Measurements from ENCODE around the gene WDPCP. TPM values are rescaled to one million over a fixed set of nuclear protein-coding genes. Genes with fewer than 3 reads are reported as not detected.
"Not testable (repeated sequence)": the region's sequence is repeated elsewhere in the genome, so short reads cannot be mapped to it uniquely, and the experiment has no call there.

WDPCP gene
- total RNA-seq, 2 donors from 2014 or later = 8.4 to 12.6 TPM

DNA sequence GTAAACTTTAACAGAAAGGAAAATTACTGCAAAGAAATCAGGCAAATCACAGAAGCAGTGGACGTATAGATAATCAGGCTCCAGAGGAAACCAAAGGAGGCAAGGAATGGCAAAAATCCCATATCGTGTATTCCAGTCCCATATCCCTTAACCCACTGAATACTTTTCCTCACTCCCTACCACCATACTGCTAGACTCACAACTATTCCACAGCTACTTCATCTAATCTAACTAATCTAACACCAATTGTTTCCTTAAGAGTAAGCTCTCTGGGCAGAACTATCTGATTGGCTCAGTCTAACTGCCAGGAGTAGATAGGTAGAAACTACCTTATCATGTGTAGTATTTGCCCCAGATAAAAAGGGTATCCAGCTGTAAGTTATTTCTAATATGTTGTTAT is 16.3 kb downstream of the WDPCP start:
- TF ChIP-seq POLR2A (IDR thresholded peaks at IDR 0.05) (no peak), POLR2AphosphoS5 (IDR thresholded peaks at IDR 0.05) (no peak)
- TF ChIP-seq, protein P1, sequence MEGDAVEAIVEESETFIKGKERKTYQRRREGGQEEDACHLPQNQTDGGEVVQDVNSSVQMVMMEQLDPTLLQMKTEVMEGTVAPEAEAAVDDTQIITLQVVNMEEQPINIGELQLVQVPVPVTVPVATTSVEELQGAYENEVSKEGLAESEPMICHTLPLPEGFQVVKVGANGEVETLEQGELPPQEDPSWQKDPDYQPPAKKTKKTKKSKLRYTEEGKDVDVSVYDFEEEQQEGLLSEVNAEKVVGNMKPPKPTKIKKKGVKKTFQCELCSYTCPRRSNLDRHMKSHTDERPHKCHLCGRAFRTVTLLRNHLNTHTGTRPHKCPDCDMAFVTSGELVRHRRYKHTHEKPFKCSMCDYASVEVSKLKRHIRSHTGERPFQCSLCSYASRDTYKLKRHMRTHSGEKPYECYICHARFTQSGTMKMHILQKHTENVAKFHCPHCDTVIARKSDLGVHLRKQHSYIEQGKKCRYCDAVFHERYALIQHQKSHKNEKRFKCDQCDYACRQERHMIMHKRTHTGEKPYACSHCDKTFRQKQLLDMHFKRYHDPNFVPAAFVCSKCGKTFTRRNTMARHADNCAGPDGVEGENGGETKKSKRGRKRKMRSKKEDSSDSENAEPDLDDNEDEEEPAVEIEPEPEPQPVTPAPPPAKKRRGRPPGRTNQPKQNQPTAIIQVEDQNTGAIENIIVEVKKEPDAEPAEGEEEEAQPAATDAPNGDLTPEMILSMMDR (IDR thresholded peaks at IDR 0.05) = no peak
- Histone ChIP-seq H3K9me3 (no peaks in the 10 kb centered on the region), H3K27ac (no peak overlapping the region), H3K4me3 (no peak overlapping the region), H3K36me3 (no peaks in the 10 kb centered on the region), H3K4me1 (replicated peaks) (no peaks in the 10 kb centered on the region), H3K27me3 (replicated peaks; ENCODE audit: insufficient read depth) (no peaks in the 10 kb centered on the region)
- DNase-seq (ENCODE audit: low spot score) = no peak
- 97% methylated on average over 2 of the region's 2 CpGs for WGBS
- intact Hi-C loops (cut with DNase I) = no loop called here

DNA sequence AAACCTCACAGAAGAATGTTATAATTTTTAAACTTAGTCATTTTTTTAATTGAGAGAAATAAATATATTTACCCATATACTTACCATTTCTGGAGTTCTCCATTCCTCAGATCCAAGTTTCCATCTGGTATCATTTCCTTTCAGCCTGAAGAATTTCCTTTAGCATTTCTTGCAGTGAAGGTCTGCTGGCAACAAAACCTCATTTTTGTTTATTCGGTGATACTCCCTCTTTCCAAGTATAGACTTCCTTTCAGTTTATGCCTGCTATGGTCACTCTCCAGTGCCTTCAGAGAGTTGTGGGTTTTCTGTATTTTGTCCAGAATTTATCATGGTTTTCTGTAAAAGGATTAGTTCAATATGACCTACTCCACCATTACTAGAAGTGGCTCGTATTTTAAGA is 17.0 kb downstream of the WDPCP start:
- Histone ChIP-seq H3K4me3 (no peak overlapping the region), H3K36me3 (no peaks in the 10 kb centered on the region), H3K9me3 (no peaks in the 10 kb centered on the region), H3K27ac (no peak overlapping the region), H3K4me1 (replicated peaks) (no peaks in the 10 kb centered on the region), H3K27me3 (replicated peaks; ENCODE audit: insufficient read depth) (no peaks in the 10 kb centered on the region)
- TF ChIP-seq, protein P1 (IDR thresholded peaks at IDR 0.05) = no peak
- TF ChIP-seq POLR2A (IDR thresholded peaks at IDR 0.05) (no peak), POLR2AphosphoS5 (IDR thresholded peaks at IDR 0.05) (no peak)
- no peak for DNase-seq (ENCODE audit: low spot score)
- intact Hi-C loops (cut with DNase I) = no loop called here
- WGBS = 89% methylated on average over 2 of the region's 2 CpGs

DNA sequence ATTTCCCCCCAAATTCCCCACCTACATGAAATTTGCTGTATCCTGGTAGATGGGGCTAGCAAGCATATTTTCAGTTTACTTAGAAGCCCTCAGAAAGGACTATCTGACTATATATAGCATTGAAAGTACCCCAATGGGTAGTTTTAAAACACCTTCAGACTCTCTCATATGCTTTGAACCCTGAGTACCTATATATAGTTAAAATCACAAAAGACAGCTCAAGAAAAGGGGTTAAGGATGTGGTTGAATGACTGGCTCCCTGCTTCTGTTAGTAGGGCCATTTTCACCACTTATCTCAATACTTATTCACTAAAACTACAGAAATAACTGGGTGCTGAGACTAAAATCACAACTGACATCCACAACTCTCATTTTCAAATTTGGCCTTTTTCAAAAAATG is 18.5 kb downstream of the WDPCP start:
- H3K27ac ChIP-seq = no peak overlapping the region
- H3K4me1 ChIP-seq (replicated peaks) = no peaks in the 10 kb centered on the region
- DNase-seq (ENCODE audit: low spot score) = no peak
- no peaks in the 10 kb centered on the region for H3K27me3 ChIP-seq (replicated peaks; ENCODE audit: insufficient read depth)
- no peak overlapping the region for H3K4me3 ChIP-seq
- intact Hi-C loops (cut with DNase I) = no loop called here
- no peak for TF ChIP-seq POLR2A (IDR thresholded peaks at IDR 0.05)
- no peaks in the 10 kb centered on the region for H3K36me3 ChIP-seq
- H3K9me3 ChIP-seq = no peaks in the 10 kb centered on the region

DNA sequence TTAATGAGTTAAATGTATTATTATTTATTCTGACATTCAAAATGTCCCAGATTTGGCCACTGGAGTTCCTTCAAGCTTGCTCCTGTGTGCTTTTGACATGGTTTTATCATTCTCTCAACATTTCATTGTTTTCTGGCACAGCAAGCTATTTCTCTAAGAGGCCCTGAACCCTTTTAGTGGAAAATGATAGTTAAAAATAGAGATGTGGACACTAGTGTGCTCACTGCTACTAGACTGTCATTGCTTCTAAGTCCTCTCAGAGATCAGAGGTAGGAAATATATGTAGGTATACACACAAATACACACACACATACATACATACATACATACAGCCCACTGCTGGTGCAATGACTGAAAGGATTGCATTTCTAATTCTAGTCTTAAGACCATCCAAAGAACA is 25.5 kb downstream of the WDPCP start:
- no peaks in the 10 kb centered on the region for H3K36me3 ChIP-seq
- H3K9me3 ChIP-seq = no peaks in the 10 kb centered on the region
- no peak overlapping the region for H3K27ac ChIP-seq
- no peak for TF ChIP-seq POLR2AphosphoS5 (IDR thresholded peaks at IDR 0.05)
- TF ChIP-seq POLR2A (IDR thresholded peaks at IDR 0.05) = no peak
- TF ChIP-seq, protein P1 (IDR thresholded peaks at IDR 0.05) = no peak
- no peaks in the 10 kb centered on the region for H3K27me3 ChIP-seq (replicated peaks; ENCODE audit: insufficient read depth)
- DNase-seq (ENCODE audit: low spot score) = no peak
- no peak overlapping the region for H3K4me3 ChIP-seq
- H3K4me1 ChIP-seq (replicated peaks) = no peaks in the 10 kb centered on the region
- intact Hi-C loops (cut with DNase I) = no loop called here

DNA sequence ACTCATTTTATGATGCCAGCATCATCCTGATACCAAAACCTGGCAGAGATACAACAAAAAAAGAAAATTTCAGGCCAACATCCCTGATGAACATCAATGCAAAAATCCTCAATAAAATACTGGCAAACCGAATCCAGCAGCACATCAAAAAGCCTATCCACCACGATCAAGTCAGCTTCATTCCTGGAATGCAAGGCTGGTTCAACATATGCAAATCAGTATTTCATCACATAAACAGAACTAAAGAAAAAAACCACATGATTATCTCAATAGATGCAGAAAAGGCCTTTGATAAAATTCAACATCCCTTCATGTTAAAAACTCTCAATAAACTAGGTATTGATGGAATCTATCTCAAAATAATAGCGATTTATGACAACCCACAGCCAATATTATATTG is 29.4 kb downstream of the WDPCP start:
- intact Hi-C loops (cut with DNase I); H3K9me3 ChIP-seq; H3K36me3 ChIP-seq: not testable (repeated sequence)

DNA sequence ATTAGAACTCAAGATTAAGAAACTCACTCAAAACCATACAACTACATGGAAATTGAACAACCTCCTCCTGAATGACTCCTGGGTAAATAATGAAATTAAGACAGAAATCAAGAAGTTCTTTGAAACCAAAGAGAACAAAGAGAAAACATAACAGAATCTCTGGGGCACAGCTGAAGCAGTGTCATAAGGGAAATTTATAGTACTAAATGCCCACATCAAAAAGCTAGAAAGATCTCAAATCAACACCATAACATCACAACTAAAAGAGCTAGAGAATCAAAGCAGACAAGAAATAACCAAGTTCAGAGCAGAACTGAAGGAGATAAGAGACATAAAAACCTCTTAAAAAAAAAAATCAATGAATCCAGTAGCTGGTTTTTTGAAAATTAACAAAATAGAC is 30.5 kb downstream of the WDPCP start:
- H3K4me3 ChIP-seq; H3K4me1 ChIP-seq (replicated peaks); DNase-seq (ENCODE audit: low spot score); intact Hi-C loops (cut with DNase I); H3K9me3 ChIP-seq; H3K36me3 ChIP-seq; H3K27me3 ChIP-seq (replicated peaks; ENCODE audit: insufficient read depth); H3K27ac ChIP-seq: not testable (repeated sequence)

More for the DNA sequence above, 29.4 kb downstream of the WDPCP start:
- not testable (repeated sequence) for DNase-seq (ENCODE audit: low spot score); H3K27ac ChIP-seq; H3K4me3 ChIP-seq; H3K4me1 ChIP-seq (replicated peaks); H3K27me3 ChIP-seq (replicated peaks; ENCODE audit: insufficient read depth)
- 99% methylated on average over 3 of the region's 3 CpGs for WGBS

DNA sequence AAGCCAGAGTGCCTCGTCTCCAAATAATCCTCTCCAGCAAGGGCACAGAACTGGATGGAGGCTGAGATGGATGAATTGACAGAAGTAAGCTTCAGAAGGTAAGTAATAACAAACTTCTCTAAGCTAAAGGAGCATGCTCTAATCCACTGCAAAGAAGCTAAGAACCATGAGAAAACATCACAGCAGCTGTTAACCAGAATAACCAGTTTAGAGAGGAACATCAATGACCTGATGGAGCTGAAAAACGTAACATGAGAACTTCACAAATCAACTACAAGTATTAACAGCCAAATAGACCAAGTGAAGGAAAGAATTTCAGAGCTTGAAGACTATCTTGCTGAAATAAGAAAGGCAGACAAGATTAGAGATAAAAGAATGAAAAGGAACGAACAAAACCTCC is 32.3 kb downstream of the WDPCP start:
- H3K27me3 ChIP-seq (replicated peaks; ENCODE audit: insufficient read depth) = no peaks in the 10 kb centered on the region
- 76% methylated on average over 3 of the region's 3 CpGs for WGBS
- intact Hi-C loops (cut with DNase I) = no loop called here
- no peaks in the 10 kb centered on the region for H3K36me3 ChIP-seq
- H3K4me3 ChIP-seq = no peak overlapping the region
- DNase-seq (ENCODE audit: low spot score) = no peak
- TF ChIP-seq, protein P1 (IDR thresholded peaks at IDR 0.05) = no peak
- TF ChIP-seq POLR2AphosphoS5 (IDR thresholded peaks at IDR 0.05) (no peak), POLR2A (IDR thresholded peaks at IDR 0.05) (no peak)
- no peaks in the 10 kb centered on the region for H3K4me1 ChIP-seq (replicated peaks)
- no peaks in the 10 kb centered on the region for H3K9me3 ChIP-seq
- H3K27ac ChIP-seq = no peak overlapping the region
